Kidney epithelial cell (primary cell): ENCODE data around the gene UQCR10. TPM values are rescaled to one million over a fixed set of nuclear protein-coding genes. Genes with fewer than 3 reads are reported as not detected.

Experiments used
- DNase-seq: peaks from one replicate; pipeline ENCODE4 v3.0.0-alpha.2; 2010; ENCODE audit warnings: low read depth
- H3K27me3 ChIP-seq: 2 replicates; pipeline ENCODE4 v1.6.0; 2011; ENCODE audit warnings: low read length; ENCODE audit not compliant: control insufficient read depth, insufficient read depth
- H3K36me3 ChIP-seq: 2 replicates; pipeline ENCODE4 v1.5.1; 2011; ENCODE audit warnings: low read length; ENCODE audit not compliant: control insufficient read depth, insufficient read depth
- H3K4me3 ChIP-seq: 2 replicates; pipeline ENCODE4 v1.5.1; 2011; ENCODE audit warnings: low read depth, mild to moderate bottlenecking, control low read depth, low read length
- CTCF ChIP-seq: IDR thresholded peaks from 2 replicates; pipeline ENCODE4 v1.5.1; 2011; ENCODE audit warnings: mild to moderate bottlenecking, moderate library complexity, low read length, control low read depth, inconsistent platforms; ENCODE audit not compliant: insufficient read depth, poor library complexity, severe bottlenecking
- total RNA-seq: library from RNA; depleted of rRNA; stranded (reverse); fragments of >200 nt; gene quantifications from 2 replicates; pipeline ENCODE4 v1.2.3, GENCODE V29; 2015

UQCR10 gene
- total RNA-seq, 1 donor from 2014 or later = 62.0 TPM

DNA sequence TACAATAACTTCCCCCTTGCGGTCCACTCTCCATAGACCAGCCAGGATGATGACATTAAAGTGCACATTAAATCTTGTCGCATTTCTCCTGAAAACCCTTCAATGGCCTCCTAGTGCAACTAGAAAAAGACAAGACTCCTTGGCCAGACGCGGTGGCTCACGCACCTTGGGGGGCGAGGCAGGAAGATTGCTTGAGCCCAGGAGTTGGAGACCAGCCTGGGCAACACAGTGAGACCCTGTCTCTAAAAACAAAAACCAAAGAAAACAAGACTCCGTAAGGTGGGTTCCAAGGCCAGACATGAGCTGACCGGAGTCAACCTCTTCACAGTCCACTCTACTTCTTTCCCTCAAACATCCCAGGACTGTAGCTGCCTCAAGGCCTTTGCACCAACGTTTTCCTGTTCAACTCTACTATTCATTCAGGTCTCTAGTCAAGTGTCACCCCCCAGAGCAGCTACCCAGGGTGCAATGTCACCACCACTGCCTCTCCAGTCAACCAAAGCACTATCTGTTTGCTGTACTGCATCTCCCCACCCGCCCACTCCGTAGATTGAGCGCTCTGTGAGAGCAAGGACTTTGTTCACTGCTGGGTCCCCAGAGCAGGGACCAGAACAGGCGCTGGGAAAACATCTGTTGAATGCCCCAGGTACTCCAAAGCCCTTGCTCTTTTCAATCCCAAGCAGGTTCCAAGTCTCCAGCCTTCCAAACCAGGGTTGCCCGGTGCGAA is 1.1 kb upstream of the UQCR10 start:
- no peaks in the 10 kb centered on the region for H3K36me3 ChIP-seq
- no peak for TF ChIP-seq CTCF
- H3K4me3 ChIP-seq = peak overlapping the region; percentile 73
- H3K27me3 ChIP-seq = no peaks in the 10 kb centered on the region
- DNase-seq = no peak

DNA sequence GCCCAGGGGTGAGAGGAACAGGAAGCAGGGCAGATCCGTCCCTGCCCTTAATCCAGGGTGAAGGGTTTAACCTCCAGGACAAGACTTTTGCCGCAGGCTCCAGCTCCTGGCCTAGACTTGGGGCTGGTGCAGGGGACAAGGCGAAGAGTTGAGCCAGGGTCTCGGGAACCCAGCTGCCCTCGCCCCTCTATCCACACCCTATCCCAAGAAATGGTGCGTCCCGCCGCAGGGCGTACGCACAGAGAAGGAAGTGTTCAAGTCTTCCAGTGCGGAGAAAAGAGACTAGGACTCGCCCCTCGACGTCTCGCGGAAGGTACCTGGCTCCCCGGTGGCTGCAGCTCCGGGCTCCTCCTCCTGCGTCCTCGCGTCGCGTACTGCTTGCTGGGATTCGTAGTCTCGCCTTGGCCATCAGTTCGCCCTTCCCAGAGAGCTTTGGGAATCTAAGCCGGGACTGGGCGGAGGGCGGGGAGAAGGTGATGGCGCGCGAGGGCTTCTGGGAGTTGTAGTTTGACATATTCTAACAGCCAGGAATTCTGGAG is 468 bp upstream of the UQCR10 start, which contains the start of gene ZMAT5:
Gene ZMAT5, minus strand, starts transcription at position 376 of the 539 bp plus-strand sequence. CDS start 18,463 bp downstream, outside the sequence.
- no peaks in the 10 kb centered on the region for H3K27me3 ChIP-seq
- peak within 1 kb of the TSS; percentile 91 for H3K4me3 ChIP-seq
- DNase-seq = peak; percentile 94
- TF ChIP-seq CTCF = no peak
- H3K36me3 ChIP-seq = no peaks in the 10 kb centered on the region

DNA sequence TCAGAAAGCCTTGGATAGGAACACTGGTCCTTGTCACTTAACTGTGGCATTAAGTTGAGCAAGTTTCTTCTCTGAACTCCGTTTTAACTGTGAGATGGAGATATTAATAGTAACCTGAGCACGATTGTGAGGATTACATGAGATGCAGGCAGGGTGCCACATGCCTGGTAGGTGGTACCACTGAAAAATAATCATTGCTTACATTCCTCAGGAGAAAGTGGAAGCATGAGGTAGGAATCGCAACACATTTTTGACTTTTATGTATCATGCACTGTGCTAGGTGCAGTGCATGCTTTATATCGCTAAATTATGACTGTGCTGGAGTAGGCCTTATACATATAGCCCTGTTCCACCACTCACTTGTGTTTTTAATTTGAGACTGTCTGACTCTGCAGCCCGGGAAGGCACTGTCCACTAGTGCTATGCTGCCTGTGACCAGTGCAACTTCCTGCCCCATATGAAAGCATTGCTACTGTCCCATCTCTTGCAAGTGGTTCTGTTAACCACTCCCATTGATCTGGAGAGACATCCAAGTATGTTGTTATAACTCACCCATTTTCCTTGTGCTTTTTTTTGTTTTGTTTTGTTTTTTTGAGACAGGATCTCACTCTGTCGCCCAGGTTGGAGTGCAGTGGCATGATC is 1.0 kb downstream of the UQCR10 start:
- H3K4me3 ChIP-seq = peak overlapping the region; percentile 91
- no peak for TF ChIP-seq CTCF
- H3K36me3 ChIP-seq = no peaks in the 10 kb centered on the region
- DNase-seq = no peak
- H3K27me3 ChIP-seq = no peaks in the 10 kb centered on the region

- DNase-seq = no peak
- no peaks in the 10 kb centered on the region for H3K27me3 ChIP-seq
- no peak overlapping the region for H3K4me3 ChIP-seq
- TF ChIP-seq CTCF = no peak
- H3K36me3 ChIP-seq = no peaks in the 10 kb centered on the region
These were observed 2.7 kb downstream of the UQCR10 start for GRCh38 chr22:29769723-29770321.

DNA sequence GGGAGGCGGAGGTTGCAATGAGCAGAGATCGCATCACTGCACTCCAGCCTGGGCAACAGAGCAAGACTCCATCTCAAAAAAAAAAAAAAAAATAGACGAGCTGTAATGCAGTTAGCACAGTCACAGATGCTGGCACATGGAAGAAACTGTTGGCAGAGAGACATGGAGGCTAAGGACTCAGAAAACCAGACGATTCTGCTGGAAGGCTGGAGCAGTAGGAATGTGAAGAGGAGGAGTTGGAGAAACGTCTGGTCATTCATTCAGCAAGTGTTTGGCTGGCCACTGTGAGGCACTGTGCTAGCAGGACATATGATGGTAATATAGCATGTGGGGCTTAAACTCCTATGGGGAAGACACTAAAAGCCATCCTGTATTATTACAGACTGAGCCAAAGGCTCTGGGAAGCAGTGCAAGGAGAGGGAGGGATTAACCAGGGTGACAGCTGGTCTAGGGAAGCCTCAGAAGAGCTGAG is 5.0 kb downstream of the UQCR10 start:
- no peaks in the 10 kb centered on the region for H3K36me3 ChIP-seq
- no peak for DNase-seq
- H3K27me3 ChIP-seq = no peaks in the 10 kb centered on the region
- peak; percentile 35 for TF ChIP-seq CTCF
- H3K4me3 ChIP-seq = no peak overlapping the region
